HG03354 (cell line): Measurements from ENCODE around the gene DENND4C.
"Not testable (repeated sequence)": the region's sequence is repeated elsewhere in the genome, so short reads cannot be mapped to it uniquely, and the experiment has no call there.

Source experiments
- ATAC-seq: cut with Tn5 transposase; IDR thresholded peaks from one replicate; pipeline ENCODE4 v1.9.1; 2021; ENCODE audit warnings: mild to moderate bottlenecking; ENCODE audit not compliant: unreplicated experiment, poor library complexity, severe bottlenecking

The DENND4C gene

DNA sequence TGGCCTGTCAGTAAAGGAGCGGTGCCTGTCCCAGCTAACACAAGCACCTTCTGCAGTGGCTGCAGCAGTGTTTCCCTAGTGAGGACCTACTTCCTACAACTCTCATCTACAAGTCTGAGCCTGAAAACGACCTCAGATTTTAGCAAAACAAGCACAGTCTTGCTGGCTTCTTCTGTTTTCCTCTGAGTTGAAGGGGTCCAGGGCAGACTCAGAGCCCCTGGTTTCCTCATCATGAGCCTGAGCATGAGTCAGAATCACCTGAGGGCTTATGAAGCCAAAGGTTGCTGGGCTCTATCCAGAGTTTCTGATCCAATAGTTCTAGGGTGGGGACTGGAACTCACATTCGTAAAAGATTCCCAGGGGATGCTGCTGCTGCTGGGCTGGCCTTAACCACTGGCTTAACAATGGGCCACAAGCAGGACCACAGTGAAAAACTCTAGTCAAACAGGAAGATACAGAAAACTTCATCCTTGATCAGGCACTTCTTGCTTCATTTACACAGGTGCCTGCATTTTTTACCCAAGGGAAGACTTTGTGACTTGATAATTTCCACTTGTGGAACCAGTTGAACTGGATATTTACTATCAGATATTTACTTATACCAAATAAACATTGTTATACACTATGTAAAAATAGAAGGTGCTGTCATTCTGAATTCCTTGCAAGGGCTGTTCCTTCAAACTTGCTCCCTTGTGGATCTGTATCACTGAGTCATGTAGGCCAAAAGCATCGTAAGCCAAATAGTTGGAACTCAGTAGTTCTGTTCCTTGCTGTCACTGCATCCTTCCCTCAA lies 174.0 kb downstream of the DENND4C start:
- no peak for ATAC-seq

DNA sequence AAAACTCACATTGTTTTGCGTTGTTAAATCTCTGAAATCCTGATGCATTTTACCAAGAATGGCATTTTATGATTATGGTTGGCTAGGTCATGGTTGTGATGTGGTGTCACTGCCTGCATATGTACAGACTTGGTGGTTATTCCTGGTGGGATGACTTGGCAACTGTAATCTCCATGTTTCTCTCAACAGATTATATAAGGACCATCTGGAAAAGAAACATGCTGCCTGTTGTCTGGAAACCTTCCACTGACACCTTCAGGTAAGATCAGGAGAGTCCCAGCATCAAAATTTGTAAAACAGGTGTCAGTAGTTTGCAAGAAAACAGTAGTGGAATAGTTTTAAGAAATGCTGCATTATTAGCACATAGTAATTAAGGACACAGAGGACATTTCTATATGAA lies 175.3 kb downstream of the DENND4C start:
- no peak for ATAC-seq

DNA sequence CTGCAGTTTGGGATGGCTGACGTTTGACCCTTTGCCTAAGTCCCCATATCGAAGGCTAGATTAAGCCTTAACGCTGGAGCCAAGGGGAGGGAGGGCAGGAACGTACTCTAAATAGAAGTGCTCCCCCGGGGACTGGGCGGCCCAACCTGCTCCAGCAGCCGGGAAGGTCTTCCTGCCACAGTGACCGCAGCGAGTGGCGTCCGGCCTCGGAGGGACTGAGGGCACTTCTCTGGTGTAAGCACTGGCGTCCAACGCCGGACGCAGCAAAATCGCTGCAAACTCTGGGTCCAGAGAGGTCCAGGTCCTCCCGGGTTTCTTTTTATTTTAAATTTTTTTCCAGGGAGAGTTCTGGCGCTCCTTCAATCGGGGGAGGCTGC lies 177.8 kb downstream of the DENND4C start:
- peak; percentile 18 for ATAC-seq

DNA sequence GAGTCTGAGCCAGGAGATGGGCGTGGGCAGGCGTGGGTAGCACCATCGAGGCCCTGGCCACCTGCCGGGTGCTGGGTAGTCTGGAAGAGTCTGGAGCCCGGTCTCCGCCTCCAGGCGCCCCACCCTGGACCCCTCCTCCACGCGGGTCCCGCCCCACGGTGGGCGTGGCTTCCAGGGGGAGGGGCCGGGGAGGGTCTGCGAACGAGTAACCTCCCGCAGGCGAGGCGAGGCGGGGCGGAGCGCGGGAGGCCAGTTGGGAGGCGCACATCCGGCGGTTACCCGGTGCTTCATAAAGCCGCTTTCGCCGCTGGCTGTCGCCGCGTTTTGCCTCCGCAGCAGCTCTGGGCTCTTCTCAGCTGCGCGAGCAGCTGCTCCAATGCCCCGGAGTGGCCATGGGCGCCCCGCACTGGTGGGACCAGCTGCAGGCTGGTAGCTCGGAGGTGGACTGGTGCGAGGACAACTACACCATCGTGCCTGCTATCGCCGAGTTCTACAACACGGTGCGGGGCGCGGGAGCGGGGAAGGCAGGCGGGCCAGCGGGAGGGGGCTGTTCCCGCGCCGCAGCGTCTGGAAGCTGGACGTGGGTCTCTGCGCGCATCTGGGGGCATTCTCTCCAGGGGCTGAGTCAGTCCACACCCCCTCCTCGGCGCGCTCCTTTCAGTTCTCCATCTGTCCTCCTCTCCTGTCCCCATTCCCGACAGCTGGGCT lies 178.4 kb downstream of the DENND4C start, which contains the start of gene ACER2:
Gene ACER2, plus strand, starts transcription at position 317 of the 708 bp plus-strand sequence. Its CDS starts 76 bp downstream, at position 393.
- peak; percentile 95 for ATAC-seq

DNA sequence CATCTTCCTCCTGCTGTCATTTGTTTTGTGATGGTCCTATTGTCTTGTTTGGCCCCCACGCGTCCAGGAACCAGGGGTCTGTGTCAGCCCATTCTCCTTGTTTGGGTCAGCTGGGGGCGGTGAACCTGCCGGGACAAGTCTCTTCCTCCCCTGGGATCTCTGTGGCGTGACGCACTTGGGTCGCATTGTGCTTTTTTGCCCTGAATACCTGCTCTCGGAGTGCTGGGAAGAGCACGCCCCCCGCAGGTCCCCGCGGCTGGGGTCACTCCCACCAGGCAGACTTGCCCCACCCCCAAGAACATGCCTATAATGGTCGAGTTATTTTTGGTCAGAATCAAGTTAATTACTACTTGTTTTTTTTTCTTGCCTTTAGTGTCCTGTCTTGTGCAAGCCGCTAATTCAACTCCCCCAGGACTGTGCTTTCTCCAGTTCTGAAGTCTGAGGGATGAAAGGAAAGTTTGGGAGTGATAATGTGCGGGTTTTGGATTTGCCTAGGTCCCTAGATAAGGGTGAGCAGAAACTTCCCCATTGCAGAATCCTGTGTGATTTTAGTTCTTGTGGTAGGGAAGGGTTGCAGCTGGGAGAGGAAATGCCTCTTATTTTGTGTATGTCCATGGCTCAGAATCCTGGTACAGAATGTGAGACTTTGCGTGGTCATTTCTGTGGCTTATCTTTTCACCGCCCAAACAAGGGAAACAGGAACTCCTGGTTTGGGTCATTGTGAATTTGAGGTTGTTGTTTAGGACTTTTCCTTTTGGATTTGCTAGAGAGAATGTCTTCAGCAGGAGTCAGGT lies 179.1 kb downstream of the DENND4C start:
- ATAC-seq: peak; percentile 6

DNA sequence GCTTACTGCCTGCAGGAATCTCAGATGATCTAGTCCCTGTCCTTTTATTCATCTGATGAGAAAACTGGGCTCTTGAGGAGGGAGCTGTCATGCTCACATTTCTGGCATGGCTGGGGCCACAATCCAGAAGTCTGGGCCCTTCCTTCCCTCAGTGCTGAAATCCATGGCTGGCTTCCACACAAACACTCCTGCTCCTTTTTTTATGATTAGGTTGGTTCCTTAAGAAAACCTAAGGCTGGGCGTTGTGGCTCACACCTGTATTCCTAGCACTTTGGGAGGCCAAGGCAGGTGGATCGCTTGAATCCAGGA lies 179.7 kb downstream of the DENND4C start:
- no peak for ATAC-seq

DNA sequence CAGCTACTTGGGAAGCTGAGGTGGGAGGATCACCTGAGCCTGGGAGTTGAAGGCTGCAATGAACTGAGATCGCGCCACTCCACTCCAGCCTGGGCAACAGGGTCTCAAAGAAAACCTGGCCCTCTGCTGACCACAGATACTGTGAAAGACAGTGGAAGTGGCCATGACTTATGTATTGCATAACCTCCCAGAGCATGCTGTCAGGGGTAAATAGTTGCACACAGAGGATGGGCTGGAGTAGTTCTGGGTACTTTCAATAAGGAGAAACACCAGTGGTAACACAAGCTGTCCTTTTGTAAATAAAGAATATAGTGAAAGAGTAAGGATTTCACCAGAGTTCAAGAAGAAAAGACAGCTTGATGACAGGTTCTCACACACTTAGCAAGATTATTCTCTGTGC lies 180.1 kb downstream of the DENND4C start:
- no peak for ATAC-seq

DNA sequence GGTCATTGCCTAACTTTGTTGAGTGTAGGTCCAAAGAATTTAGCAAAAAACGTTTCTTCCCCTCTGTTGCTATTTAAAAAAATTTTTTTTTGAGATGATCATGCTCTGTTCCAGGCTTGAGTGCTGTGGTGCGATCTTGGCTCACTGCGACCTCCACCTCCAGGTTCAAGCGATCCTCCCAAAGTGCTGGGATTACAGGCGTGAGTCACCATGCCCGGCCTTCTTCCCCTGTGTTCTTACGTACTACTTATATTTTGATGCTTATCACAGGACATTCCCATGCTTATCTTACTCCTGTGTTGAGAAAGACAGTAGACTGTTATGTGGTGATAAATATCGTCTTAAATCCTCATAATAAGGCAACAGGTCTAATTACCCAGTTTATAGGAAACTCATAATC lies 180.8 kb downstream of the DENND4C start:
- ATAC-seq: no peak

DNA sequence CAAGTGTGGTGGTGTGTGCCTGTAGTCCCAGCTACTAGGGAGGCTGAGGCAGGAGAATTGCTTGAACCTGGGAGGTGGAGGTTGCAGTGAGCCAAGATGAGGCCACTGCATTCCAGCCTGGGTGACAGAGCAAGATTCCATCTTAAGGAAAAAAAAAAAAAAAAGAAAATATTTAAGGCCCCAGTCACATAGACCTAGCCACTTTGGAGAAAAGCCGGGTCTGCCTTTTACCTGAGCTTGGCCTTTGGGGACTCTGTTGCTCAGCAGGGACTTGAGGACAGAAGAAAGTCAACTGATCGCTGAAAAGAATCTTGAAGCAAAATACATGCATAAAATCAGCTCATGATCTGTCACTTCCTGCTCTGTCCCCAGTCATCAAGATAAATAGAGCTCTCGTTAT lies 183.0 kb downstream of the DENND4C start:
- ATAC-seq: not testable (repeated sequence)

DNA sequence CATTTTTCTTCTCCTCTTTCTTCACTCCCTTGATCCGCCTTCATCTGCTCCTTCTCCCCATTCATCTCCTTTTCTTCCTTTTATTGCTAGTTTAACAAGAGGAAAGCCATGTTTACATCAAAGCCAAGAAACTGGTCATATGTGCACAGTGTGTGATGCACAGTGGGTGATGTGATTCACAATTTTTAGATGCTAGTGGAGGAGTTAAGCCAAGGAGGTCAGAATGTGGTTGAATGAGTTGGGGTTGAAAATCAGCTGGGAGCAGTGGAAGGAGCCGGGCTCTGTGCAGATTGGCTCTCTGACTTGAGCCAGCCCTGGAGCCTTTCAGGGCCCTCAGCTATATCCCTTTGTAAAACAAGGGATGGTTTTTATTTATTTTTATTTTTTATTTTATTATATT lies 185.7 kb downstream of the DENND4C start:
- no peak for ATAC-seq

DNA sequence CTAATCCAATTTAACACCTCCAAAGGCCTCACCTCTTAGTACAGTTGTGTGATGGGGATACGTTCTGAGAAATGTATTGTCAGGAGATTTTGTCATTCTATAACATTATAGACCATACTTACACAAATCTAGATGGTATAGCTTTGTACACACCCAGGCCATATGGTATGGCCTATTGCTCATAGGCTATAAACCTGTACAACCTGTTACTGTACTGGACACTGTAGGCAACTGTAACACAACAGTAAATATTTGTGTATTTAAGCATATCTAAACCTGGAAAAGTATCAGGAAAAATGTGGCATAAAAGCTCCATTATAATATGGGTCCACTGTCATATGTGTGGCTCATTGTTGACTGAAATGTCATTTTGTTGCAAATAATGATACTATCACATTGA lies 190.4 kb downstream of the DENND4C start:
- no peak for ATAC-seq
